H9 (cell line): ENCODE results near the gene MISP3. TPM values are rescaled to one million over a fixed set of nuclear protein-coding genes. Genes with fewer than 3 reads are reported as not detected.

Source experiments
- DNase-seq: peaks from one replicate; pipeline ENCODE4 v3.0.0-alpha.2; 2017
- H2AFZ ChIP-seq: one replicate; pipeline ENCODE4 v1.6.1; 2013; ENCODE audit warnings: mild to moderate bottlenecking, low read length, control low read depth, moderate library complexity
- H2AK5ac ChIP-seq: 2 replicates; pipeline ENCODE4 v1.6.1; 2013; ENCODE audit warnings: low read length, control low read depth, mixed read lengths; ENCODE audit not compliant: insufficient read length
- H2BK120ac ChIP-seq: one replicate; pipeline ENCODE4 v1.6.1; 2013; ENCODE audit warnings: low read depth, mild to moderate bottlenecking, low read length, control low read depth, inconsistent platforms; ENCODE audit not compliant: poor library complexity, severe bottlenecking
- H2BK12ac ChIP-seq: 2 replicates; pipeline ENCODE4 v1.6.1; 2013; ENCODE audit warnings: low read length, control low read depth, mixed read lengths, low read depth; ENCODE audit not compliant: insufficient read length
- H2BK15ac ChIP-seq: 2 replicates; pipeline ENCODE4 v1.6.1; 2013; ENCODE audit warnings: low read depth, low read length, control low read depth
- H2BK20ac ChIP-seq: one replicate; pipeline ENCODE4 v1.6.1; 2013; ENCODE audit warnings: low read depth, mild to moderate bottlenecking, low read length, control low read depth, inconsistent platforms; ENCODE audit not compliant: poor library complexity, severe bottlenecking
- H2BK5ac ChIP-seq: 2 replicates; pipeline ENCODE4 v1.6.1; 2013; ENCODE audit warnings: low read length, control low read depth, mixed read lengths; ENCODE audit not compliant: insufficient read length
- H3K14ac ChIP-seq: 2 replicates; pipeline ENCODE4 v1.6.1; 2013; ENCODE audit warnings: low read length, control low read depth; ENCODE audit not compliant: insufficient read depth
- H3K18ac ChIP-seq: 2 replicates; pipeline ENCODE4 v1.6.1; 2013; ENCODE audit warnings: low read depth, mild to moderate bottlenecking, mixed read lengths, low read length, control low read depth; ENCODE audit not compliant: insufficient read length
- H3K23ac ChIP-seq: 2 replicates; pipeline ENCODE4 v1.6.1; 2013; ENCODE audit warnings: low read length, control low read depth, mixed read lengths, low read depth; ENCODE audit not compliant: insufficient read length
- H3K23me2 ChIP-seq: 2 replicates; pipeline ENCODE4 v1.6.1; 2013; ENCODE audit warnings: low read depth, mild to moderate bottlenecking, mixed read lengths, low read length, control low read depth; ENCODE audit not compliant: insufficient read length, poor library complexity, severe bottlenecking
- H3K27ac ChIP-seq: 2 replicates; pipeline ENCODE4 v1.5.1; 2013; ENCODE audit warnings: low read length, control low read depth, mixed read lengths, low read depth; ENCODE audit not compliant: insufficient read length
- H3K27me3 ChIP-seq: 2 replicates; pipeline ENCODE4 v1.6.1; 2013; ENCODE audit warnings: low read length, control low read depth, inconsistent platforms; ENCODE audit not compliant: insufficient read depth
- H3K4ac ChIP-seq: 2 replicates; pipeline ENCODE4 v1.6.1; 2013; ENCODE audit warnings: low read depth, mild to moderate bottlenecking, control low read depth, inconsistent platforms, low read length, moderate library complexity
- H3K4me1 ChIP-seq: 2 replicates; pipeline ENCODE4 v1.6.1; 2013; ENCODE audit warnings: low read length, control low read depth, inconsistent platforms; ENCODE audit not compliant: insufficient read depth
- H3K4me2 ChIP-seq: 2 replicates; pipeline ENCODE4 v1.6.1; 2013; ENCODE audit warnings: low read length, control low read depth, mixed read lengths; ENCODE audit not compliant: insufficient read length, insufficient read depth
- H3K56ac ChIP-seq: 2 replicates; pipeline ENCODE4 v1.6.1; 2013; ENCODE audit warnings: low read depth, mild to moderate bottlenecking, mixed read lengths, low read length, control low read depth; ENCODE audit not compliant: insufficient read length
- H3K79me1 ChIP-seq: 2 replicates; pipeline ENCODE4 v1.6.1; 2013; ENCODE audit warnings: low read depth, mild to moderate bottlenecking, moderate library complexity, low read length, control low read depth, inconsistent platforms; ENCODE audit not compliant: insufficient read depth, poor library complexity, severe bottlenecking
- H3K79me2 ChIP-seq: 2 replicates; pipeline ENCODE4 v1.6.1; 2013; ENCODE audit warnings: low read length, control low read depth, inconsistent platforms; ENCODE audit not compliant: insufficient read depth
- H3K9ac ChIP-seq: 2 replicates; pipeline ENCODE4 v1.6.1; 2013; ENCODE audit warnings: low read length, control low read depth, mixed read lengths; ENCODE audit not compliant: insufficient read length; ENCODE audit errors: extremely low read depth
- H3K9me3 ChIP-seq: one replicate; pipeline ENCODE4 v1.6.1; 2013; ENCODE audit warnings: low read depth, low read length, inconsistent platforms; ENCODE audit not compliant: control insufficient read depth
- H3T11ph ChIP-seq: one replicate; pipeline ENCODE4 v1.6.1; 2013; ENCODE audit warnings: mild to moderate bottlenecking, low read length, control low read depth, inconsistent platforms
- H4K20me1 ChIP-seq: one replicate; pipeline ENCODE4 v1.6.1; 2013; ENCODE audit not compliant: control insufficient read depth, insufficient read length, insufficient read depth
- H4K5ac ChIP-seq: 2 replicates; pipeline ENCODE4 v1.6.1; 2013; ENCODE audit warnings: low read depth, mild to moderate bottlenecking, mixed read lengths, low read length, control low read depth; ENCODE audit not compliant: insufficient read length
- H4K8ac ChIP-seq: replicated peaks from 2 replicates; pipeline ENCODE4 v1.6.1; 2013; ENCODE audit warnings: low read length, control low read depth, mixed read lengths, low read depth; ENCODE audit not compliant: insufficient read length
- H4K91ac ChIP-seq: 2 replicates; pipeline ENCODE4 v1.6.1; 2013; ENCODE audit warnings: low read depth, mild to moderate bottlenecking, moderate library complexity, mixed read lengths, low read length, control low read depth; ENCODE audit not compliant: insufficient read length
- H3K27ac Mint-ChIP-seq, 3 experiments: 2 replicates in 2 of 3; 3 replicates in 1 of 3; pipeline ENCODE4 v1.8.0; 2020 to 2021; ENCODE audit warnings: mixed read lengths in 3 of 3, mild to moderate bottlenecking in 1 of 3, moderate library complexity in 1 of 3
- H3K27me3 Mint-ChIP-seq: 2 replicates; pipeline ENCODE4 v1.8.0; 2021; ENCODE audit warnings: low read depth, mild to moderate bottlenecking, moderate library complexity, mixed read lengths
- H3K36me3 Mint-ChIP-seq, 3 experiments: 2 replicates in 2 of 3; 3 replicates in 1 of 3; pipeline ENCODE4 v1.8.0; 2020 to 2021; ENCODE audit warnings: low read depth in 3 of 3, mixed read lengths in 3 of 3; ENCODE audit not compliant: insufficient read depth in 1 of 3
- H3K4me1 Mint-ChIP-seq, 2 experiments: 2 replicates each; pipeline ENCODE4 v1.8.0; 2020; ENCODE audit warnings: mixed read lengths in 2 of 2
- H3K4me3 Mint-ChIP-seq, 2 experiments: 2 replicates in 1 of 2; 3 replicates in 1 of 2; pipeline ENCODE4 v1.8.0; 2020 to 2021; ENCODE audit warnings: mild to moderate bottlenecking in 2 of 2, mixed read lengths in 2 of 2, moderate library complexity in 1 of 2
- H3K9me3 Mint-ChIP-seq, 2 experiments: 2 replicates in 1 of 2; 3 replicates in 1 of 2; pipeline ENCODE4 v1.8.0; 2020; ENCODE audit warnings: mild to moderate bottlenecking in 2 of 2, mixed read lengths in 2 of 2, moderate library complexity in 1 of 2
- WGBS: extraction: QIAGEN DNeasy Blood & Tissue Kit; methylation state at CpG from one replicate; pipeline ENCODE4 v1.1.7; 2013; ENCODE audit warnings: missing lambda C conversion rate, low lambda C conversion rate, mixed read lengths; ENCODE audit not compliant: insufficient read length; ENCODE audit errors: extremely low coverage; 5-methylcytosine and 5-hydroxymethylcytosine counted together
- total RNA-seq: library from RNA; stranded (reverse); gene quantifications from 2 replicates; pipeline ENCODE4 v1.2.1, GENCODE V29; 2021
- TF ChIP-seq, protein P1 (sequence below): fragments of 200-600 bp; sonication (generic); conservative IDR thresholded peaks from 3 replicates; pipeline ENCODE4 v1.8.0; 2021; ENCODE audit warnings: antibody characterized with exemption, mild to moderate bottlenecking

MISP3 gene
- total RNA-seq, 1 experiment from 2014 or later = 0.26 TPM

- DNase-seq = no peak
- no peak overlapping the region for H4K8ac ChIP-seq
- H3K36me3 Mint-ChIP-seq = no peaks in the 10 kb centered on the region; a peak in 1 of 7 replicates
- H2BK20ac ChIP-seq = peak overlapping the region; percentile 99
- peaks cover 31 to 34% of the 10 kb centered on the region in 2 experiments for H3K4me1 Mint-ChIP-seq
- no peak overlapping the region for H3K4ac ChIP-seq
- no CpG with 5 or more reads among the region's 12 CpGs for WGBS
- peaks cover 9% of the 10 kb centered on the region for H3K23me2 ChIP-seq
- H3K9me3 Mint-ChIP-seq = no peaks in the 10 kb centered on the region
- H3K79me2 ChIP-seq = peaks cover 2% of the 10 kb centered on the region; the same call in 1 of the 2 replicates
- no peak overlapping the region for H2BK5ac ChIP-seq
- H3K9ac ChIP-seq = no peak overlapping the region
- no peak overlapping the region for H2AK5ac ChIP-seq
- H4K91ac ChIP-seq = no peak overlapping the region
- H3K27me3 Mint-ChIP-seq = peaks cover 2% of the 10 kb centered on the region; the same call in 1 of the 2 replicates
- H3T11ph ChIP-seq = no peak overlapping the region
- no peaks in the 10 kb centered on the region; the same call in 1 of the 2 replicates for H3K27me3 ChIP-seq
- H3K79me1 ChIP-seq = no peaks in the 10 kb centered on the region
- peak overlapping the region; percentile 61 to 86 (median 79); a peak in 4 of 7 replicates for H3K27ac Mint-ChIP-seq
- H3K4me3 Mint-ChIP-seq = peak overlapping the region in 1 of 2 experiments; percentile 40; a peak in 2 of 5 replicates
- no peak overlapping the region for H2AFZ ChIP-seq
- no peak overlapping the region for H4K5ac ChIP-seq
- H3K56ac ChIP-seq = no peak overlapping the region
- 0 out of 2 replicates have a peak overlapping the region, but pooled peaks have one; percentile 37 for H2BK15ac ChIP-seq
- no peak overlapping the region for H3K4me2 ChIP-seq
- no peaks in the 10 kb centered on the region for H4K20me1 ChIP-seq
- H2BK120ac ChIP-seq = peak overlapping the region; percentile 38
- peak overlapping the region; percentile 63 for H3K18ac ChIP-seq
- H3K9me3 ChIP-seq = no peaks in the 10 kb centered on the region
- peak overlapping the region; percentile 75 for H2BK12ac ChIP-seq
- TF ChIP-seq, protein P1, sequence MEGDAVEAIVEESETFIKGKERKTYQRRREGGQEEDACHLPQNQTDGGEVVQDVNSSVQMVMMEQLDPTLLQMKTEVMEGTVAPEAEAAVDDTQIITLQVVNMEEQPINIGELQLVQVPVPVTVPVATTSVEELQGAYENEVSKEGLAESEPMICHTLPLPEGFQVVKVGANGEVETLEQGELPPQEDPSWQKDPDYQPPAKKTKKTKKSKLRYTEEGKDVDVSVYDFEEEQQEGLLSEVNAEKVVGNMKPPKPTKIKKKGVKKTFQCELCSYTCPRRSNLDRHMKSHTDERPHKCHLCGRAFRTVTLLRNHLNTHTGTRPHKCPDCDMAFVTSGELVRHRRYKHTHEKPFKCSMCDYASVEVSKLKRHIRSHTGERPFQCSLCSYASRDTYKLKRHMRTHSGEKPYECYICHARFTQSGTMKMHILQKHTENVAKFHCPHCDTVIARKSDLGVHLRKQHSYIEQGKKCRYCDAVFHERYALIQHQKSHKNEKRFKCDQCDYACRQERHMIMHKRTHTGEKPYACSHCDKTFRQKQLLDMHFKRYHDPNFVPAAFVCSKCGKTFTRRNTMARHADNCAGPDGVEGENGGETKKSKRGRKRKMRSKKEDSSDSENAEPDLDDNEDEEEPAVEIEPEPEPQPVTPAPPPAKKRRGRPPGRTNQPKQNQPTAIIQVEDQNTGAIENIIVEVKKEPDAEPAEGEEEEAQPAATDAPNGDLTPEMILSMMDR = no peak
- H3K14ac ChIP-seq = peak overlapping the region; percentile 50
- H3K23ac ChIP-seq = no peak overlapping the region
- H3K27ac ChIP-seq = no peak overlapping the region
- H3K4me1 ChIP-seq = peaks cover 9% of the 10 kb centered on the region; the same call in 1 of the 2 replicates
Measured at GRCh38 chr19:14112809-14113385, 40.3 kb downstream of the MISP3 start.
